Stomach (tissue), 9 donors: ENCODE data around the gene ACAP3. TPM values are rescaled to one million over a fixed set of nuclear protein-coding genes. Genes with fewer than 3 reads are reported as not detected.

Source experiments
- DNase-seq, 2 donors: peaks; one replicate each; pipeline versions ENCODE4 v3.0.0 to v3.0.0-alpha.2; 2013 to 2019
- H3K27ac ChIP-seq, 5 donors: fragments of 200-600 bp in 4 of 5; sonication (generic) in 4 of 5; one replicate each; pipeline ENCODE4 v1.5.1; 2013 to 2019; ENCODE audit warnings: mild to moderate bottlenecking in 1 of 5, moderate library complexity in 1 of 5
- H3K27me3 ChIP-seq, 3 donors: fragments of 200-600 bp; sonication (generic); one replicate each; pipeline ENCODE4 v1.5.1; 2017 to 2019; ENCODE audit warnings: mixed run types in 1 of 3
- H3K36me3 ChIP-seq, 4 donors: fragments of 200-600 bp; sonication (generic); 1 replicate in 3 of 4; 2 replicates in 1 of 4; pipeline ENCODE4 v1.5.1; 2016 to 2019
- H3K4me1 ChIP-seq, 4 donors: fragments of 200-600 bp; sonication (generic); one replicate each; pipeline ENCODE4 v1.5.1; 2016 to 2019
- H3K4me3 ChIP-seq, 4 donors: fragments of 200-600 bp; sonication (generic) in 3 of 4; one replicate each; pipeline ENCODE4 v1.5.1; 2016 to 2019; ENCODE audit warnings: mild to moderate bottlenecking in 1 of 4
- H3K9me3 ChIP-seq, 4 donors: fragments of 200-600 bp; sonication (generic); one replicate each; pipeline ENCODE4 v1.5.1; 2016 to 2019
- EP300 ChIP-seq: sonication (generic); formaldehyde crosslinking; IDR thresholded peaks from one replicate; pipeline ENCODE4 v1.6.1; 2017; ENCODE audit warnings: antibody characterized with exemption
- POLR2A ChIP-seq, 4 donors: fragments of 450-650 bp; IDR thresholded peaks; one replicate each; pipeline ENCODE4 v1.6.1; 2016; ENCODE audit warnings: antibody characterized with exemption in 4 of 4, control low read depth in 2 of 4, mild to moderate bottlenecking in 1 of 4, moderate library complexity in 1 of 4
- POLR2AphosphoS5 ChIP-seq, 3 donors: sonication (generic); formaldehyde crosslinking; IDR thresholded peaks; one replicate each; pipeline ENCODE4 v1.6.1; 2016; ENCODE audit warnings: antibody characterized with exemption in 3 of 3
- WGBS, 5 donors: extraction: QIAGEN DNeasy Blood & Tissue Kit in 3 of 5; methylation state at CpG; one replicate each; pipeline versions ENCODE4 v1.1.5 to v1.1.7; 2013 to 2018; 5-methylcytosine and 5-hydroxymethylcytosine counted together
- intact Hi-C: fragments of 100-400 bp; cut with DNase I; formaldehyde crosslinking; loops from one replicate; pipeline ENCODE4 v1.15.1; 2023; ENCODE audit warnings: low total_unique reads
- polyA plus RNA-seq, 3 donors: library from polyadenylated mRNA; stranded (reverse); fragments of 200-250 nt; gene quantifications; one replicate each; pipeline ENCODE4 v1.2.3, GENCODE V29; 2013
- total RNA-seq, 5 donors: library from RNA; depleted of rRNA; stranded (reverse); fragments of >200 nt; gene quantifications; one replicate each; pipeline versions ENCODE4 v1.1.0 to v1.2.3, GENCODE V29; 2014 to 2016
- TF ChIP-seq, protein P1 (sequence below), 7 experiments: fragments of 450-650 bp in 4 of 7; fragments of 200-600 bp in 3 of 7; sonication (generic) in 3 of 7; IDR thresholded peaks; one replicate each; pipeline ENCODE4 v1.5.1; 2016 to 2019; ENCODE audit warnings: antibody characterized with exemption in 7 of 7, control low read depth in 2 of 7, mild to moderate bottlenecking in 1 of 7
- donor health status: healthy with polysubstance abuse.
- donor health status: Bipolar disorder and iron deficiency.
- donor health status: healthy.

Gene ACAP3
- total and polyA plus RNA-seq, 8 donors = 17.9 to 374 (median 51.2) TPM

- Histone ChIP-seq H3K4me1 (peaks cover 11 to 43% (median 30%) of the 10 kb centered on the region in 4 donors), H3K4me3 (no peak overlapping the region), H3K27me3 (no peaks in the 10 kb centered on the region), H3K27ac (no peak overlapping the region), H3K9me3 (no peaks in the 10 kb centered on the region), H3K36me3 (peaks cover 32 to 74% (median 72%) of the 10 kb centered on the region in 4 donors)
- intact Hi-C loops = no loop called here
- no peak for TF ChIP-seq POLR2A (IDR thresholded peaks at IDR 0.05)
- no peak for TF ChIP-seq POLR2AphosphoS5 (IDR thresholded peaks at IDR 0.05)
- TF ChIP-seq EP300 = no peak
- TF ChIP-seq, protein P1, sequence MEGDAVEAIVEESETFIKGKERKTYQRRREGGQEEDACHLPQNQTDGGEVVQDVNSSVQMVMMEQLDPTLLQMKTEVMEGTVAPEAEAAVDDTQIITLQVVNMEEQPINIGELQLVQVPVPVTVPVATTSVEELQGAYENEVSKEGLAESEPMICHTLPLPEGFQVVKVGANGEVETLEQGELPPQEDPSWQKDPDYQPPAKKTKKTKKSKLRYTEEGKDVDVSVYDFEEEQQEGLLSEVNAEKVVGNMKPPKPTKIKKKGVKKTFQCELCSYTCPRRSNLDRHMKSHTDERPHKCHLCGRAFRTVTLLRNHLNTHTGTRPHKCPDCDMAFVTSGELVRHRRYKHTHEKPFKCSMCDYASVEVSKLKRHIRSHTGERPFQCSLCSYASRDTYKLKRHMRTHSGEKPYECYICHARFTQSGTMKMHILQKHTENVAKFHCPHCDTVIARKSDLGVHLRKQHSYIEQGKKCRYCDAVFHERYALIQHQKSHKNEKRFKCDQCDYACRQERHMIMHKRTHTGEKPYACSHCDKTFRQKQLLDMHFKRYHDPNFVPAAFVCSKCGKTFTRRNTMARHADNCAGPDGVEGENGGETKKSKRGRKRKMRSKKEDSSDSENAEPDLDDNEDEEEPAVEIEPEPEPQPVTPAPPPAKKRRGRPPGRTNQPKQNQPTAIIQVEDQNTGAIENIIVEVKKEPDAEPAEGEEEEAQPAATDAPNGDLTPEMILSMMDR (IDR thresholded peaks at IDR 0.05) = no peak
- WGBS, 5 donors = 85 to 95% (median 89%) methylated on average over 10 to 23 of the region's 23 CpGs
- no peak for DNase-seq
These were observed 32.5 kb upstream of the ACAP3 start for GRCh38 chr1:1340185-1340584.

- Histone ChIP-seq H3K9me3 (no peaks in the 10 kb centered on the region), H3K36me3 (peaks cover 32 to 77% (median 74%) of the 10 kb centered on the region in 4 donors), H3K27me3 (no peaks in the 10 kb centered on the region), H3K27ac (no peak overlapping the region), H3K4me1 (peaks cover 1 to 26% (median 17%) of the 10 kb centered on the region in 4 donors), H3K4me3 (no peak overlapping the region)
- intact Hi-C loops = no loop called here
- no peak for DNase-seq
- TF ChIP-seq EP300 = no peak
- TF ChIP-seq POLR2A (IDR thresholded peaks at IDR 0.05) = no peak
- TF ChIP-seq, protein P1 (IDR thresholded peaks at IDR 0.05) = no peak
- TF ChIP-seq POLR2AphosphoS5 (IDR thresholded peaks at IDR 0.05) = no peak
- 92 to 94% (median 93%) methylated on average over 17 to 36 of the region's 36 CpGs for WGBS, 5 donors
These were observed 30.5 kb upstream of the ACAP3 start for GRCh38 chr1:1338278-1338677.

DNA sequence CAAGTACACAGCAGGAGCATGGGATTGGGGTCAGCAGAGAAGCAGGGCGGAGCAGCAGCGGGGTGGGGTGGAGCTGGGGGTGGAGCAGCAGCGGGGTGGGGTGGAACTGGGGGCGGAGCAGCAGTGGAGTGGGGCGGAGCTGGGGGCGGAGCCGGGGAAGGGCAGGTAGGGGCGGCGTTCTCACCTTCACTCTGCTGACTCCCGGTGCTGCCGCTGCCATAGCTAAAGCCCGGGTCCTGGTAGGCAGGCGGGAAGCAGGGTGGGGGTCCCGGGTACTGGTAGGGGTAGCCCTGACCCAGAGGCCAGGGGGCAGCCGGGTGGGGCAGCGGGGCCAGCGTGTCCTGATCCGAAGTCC is 30.0 kb upstream of the ACAP3 start:
- H3K4me1 ChIP-seq = peaks cover 6 to 26% (median 19%) of the 10 kb centered on the region in 4 donors
- no peaks in the 10 kb centered on the region for H3K27me3 ChIP-seq
- H3K27ac ChIP-seq = peak overlapping the region in 1 of 5 donors; percentile 33
- WGBS, 5 donors = 43 to 71% (median 63%) methylated on average over 13 to 18 of the region's 18 CpGs
- intact Hi-C loops = no loop called here
- TF ChIP-seq EP300 = no peak
- TF ChIP-seq, protein P1 (IDR thresholded peaks at IDR 0.05) = no peak
- DNase-seq = peak; percentile 72 to 76
- peaks cover 32 to 77% (median 74%) of the 10 kb centered on the region in 4 donors for H3K36me3 ChIP-seq
- H3K4me3 ChIP-seq = no peak overlapping the region
- H3K9me3 ChIP-seq = no peaks in the 10 kb centered on the region

DNA sequence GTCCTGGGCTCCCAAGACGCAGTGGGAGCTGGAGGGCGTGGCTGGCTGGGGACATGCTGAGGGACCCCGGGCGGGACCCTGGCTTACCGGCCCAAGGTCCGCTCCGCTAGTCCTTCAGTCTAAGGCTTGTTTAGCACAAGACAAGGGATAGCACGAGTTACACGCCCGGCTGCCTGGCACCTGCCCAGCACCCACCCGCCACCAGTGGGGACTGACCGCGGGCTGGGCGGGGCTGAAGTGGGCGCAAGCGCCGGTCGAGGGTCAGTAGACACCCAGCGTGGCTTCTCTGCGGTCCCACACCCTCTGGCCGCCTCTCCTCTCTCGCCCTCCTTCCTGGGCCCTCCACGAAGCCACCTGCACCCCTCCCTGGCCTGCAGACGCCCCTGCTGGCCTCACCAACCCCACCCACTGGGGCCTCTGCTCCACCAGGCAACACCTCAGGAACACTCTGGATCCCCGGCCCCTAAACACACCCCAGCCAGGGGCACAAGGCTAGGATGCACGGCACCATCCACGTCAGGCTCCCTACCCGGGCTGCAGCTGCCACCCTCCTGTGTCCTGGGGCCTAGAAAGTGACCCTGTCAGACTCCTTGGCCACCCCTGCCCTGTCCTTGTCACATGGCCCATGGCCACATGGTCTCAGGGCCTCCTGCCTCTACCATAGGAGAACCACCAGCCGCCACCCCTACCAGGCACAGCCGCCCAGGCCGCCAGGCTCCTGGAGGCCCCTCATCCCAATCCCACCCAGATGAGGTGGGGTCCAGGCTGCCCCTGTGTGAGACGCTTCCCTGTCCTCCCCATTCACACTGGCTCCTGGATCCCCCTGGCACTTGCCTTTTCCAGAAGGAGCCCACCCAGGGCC is 29.4 kb upstream of the ACAP3 start:
- H3K36me3 ChIP-seq = peaks cover 32 to 75% (median 71%) of the 10 kb centered on the region in 4 donors
- peak overlapping the region in 1 of 5 donors; percentile 33 for H3K27ac ChIP-seq
- 88 to 96% (median 93%) methylated on average over 16 to 32 of the region's 32 CpGs for WGBS, 5 donors
- H3K27me3 ChIP-seq = no peaks in the 10 kb centered on the region
- no peaks in the 10 kb centered on the region for H3K9me3 ChIP-seq
- no peak overlapping the region for H3K4me3 ChIP-seq
- TF ChIP-seq POLR2A (IDR thresholded peaks at IDR 0.05) (no peak), POLR2AphosphoS5 (IDR thresholded peaks at IDR 0.05) (no peak), EP300 (no peak)
- TF ChIP-seq, protein P1 (IDR thresholded peaks at IDR 0.05) = no peak
- intact Hi-C loops = no loop called here
- peaks cover 6 to 28% (median 23%) of the 10 kb centered on the region in 4 donors for H3K4me1 ChIP-seq
- no peak for DNase-seq
